DMS153 treated with DMSO at 0.1 percent for 48 hours (cell line): Measurements from ENCODE around the gene SENP2.

Source experiments
- DNase-seq: peaks from one replicate; lab custom pipeline; 2025; ENCODE audit not compliant: unreplicated experiment; lab: John Stamatoyannopoulos, UW

SENP2 gene

GRCh38 chr3:185678027-185678426 is 91.9 kb downstream of the SENP2 start:
- DNase-seq: no peak

- DNase-seq: no peak
These were observed 94.1 kb downstream of the SENP2 start for GRCh38 chr3:185680231-185680630.
